ENCODE results near the gene NAV3.

GRCh38 chr12:78240827-78241226 lies 410.1 kb downstream of the NAV3 start:
- TF ChIP-seq CTCF (IDR thresholded peaks at IDR 0.05) (no peak), POLR2AphosphoS5 (IDR thresholded peaks at IDR 0.05) (no peak), POLR2A (IDR thresholded peaks at IDR 0.05) (no peak)

All from gastroesophageal sphincter (tissue), 3 donors.